Measurements from ENCODE around the gene TPSD1.
"Not testable (repeated sequence)": the region's sequence is repeated elsewhere in the genome, so short reads cannot be mapped to it uniquely, and the experiment has no call there.

TPSD1 gene

DNA sequence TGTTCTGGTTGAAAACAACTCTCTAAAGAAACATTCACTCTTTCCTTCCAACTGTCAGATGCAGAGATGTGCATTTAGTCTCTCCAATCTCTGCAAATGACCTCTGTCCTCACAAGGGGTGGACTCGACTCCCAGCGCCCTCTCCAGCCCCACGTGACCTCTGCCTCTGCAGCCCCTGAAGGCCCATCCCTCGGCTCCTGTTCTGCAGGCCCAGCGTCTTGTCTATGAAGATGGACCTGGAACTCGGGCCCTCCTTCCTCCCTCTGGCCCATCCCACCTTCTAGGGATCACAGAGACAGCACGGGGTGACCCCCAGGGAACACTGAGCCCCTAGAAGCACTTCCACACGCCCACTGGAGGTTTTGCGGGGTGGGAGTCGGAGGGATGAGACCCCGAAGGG, 12.5 kb upstream of the TPSD1 start:
- H3K4me3 ChIP-seq (ENCODE audit: low read depth, low read length); DNase-seq (ENCODE audit: low read depth, low spot score); in situ Hi-C loops (cut with HindIII; ENCODE audit: low sequenced_read_pairs): not testable (repeated sequence)

- DNase-seq (ENCODE audit: low read depth, low spot score); H3K4me3 ChIP-seq (ENCODE audit: low read depth, low read length); in situ Hi-C loops (cut with HindIII; ENCODE audit: low sequenced_read_pairs): not testable (repeated sequence)
Observed at GRCh38 chr16:1243907-1244850, 11.7 kb upstream of the TPSD1 start.

DNA sequence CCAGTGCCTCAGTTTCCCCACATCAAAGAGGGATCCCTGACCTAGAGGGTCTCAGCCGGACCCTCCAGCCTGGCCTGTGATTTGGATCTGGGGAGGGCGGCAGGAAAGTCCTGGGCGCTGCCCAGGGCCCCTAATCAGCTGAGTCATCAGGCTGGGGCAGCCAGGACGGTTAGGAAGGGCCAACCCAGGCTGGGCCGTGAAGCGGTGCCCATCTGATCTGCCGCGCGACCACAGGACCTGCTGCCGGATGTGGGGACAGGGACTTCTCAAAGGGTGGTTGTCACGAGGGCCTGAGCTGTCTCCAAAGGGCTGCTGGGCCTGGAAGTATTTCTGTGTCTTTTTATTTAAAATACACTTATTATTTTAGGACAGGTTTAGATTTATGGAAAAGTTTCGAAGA, 11.0 kb upstream of the TPSD1 start:
- in situ Hi-C loops (cut with HindIII; ENCODE audit: low sequenced_read_pairs): no loop called here
- DNase-seq (ENCODE audit: low read depth, low spot score): no peak
- no peak overlapping the region for H3K4me3 ChIP-seq (ENCODE audit: low read depth, low read length)
- no peak for TF ChIP-seq CTCF (IDR thresholded peaks at IDR 0.05; ENCODE audit: low read depth, low read length)

- DNase-seq (ENCODE audit: low read depth, low spot score): no peak
- H3K4me3 ChIP-seq (ENCODE audit: low read depth, low read length): no peak overlapping the region
- in situ Hi-C loops (cut with HindIII; ENCODE audit: low sequenced_read_pairs): no loop called here
- TF ChIP-seq CTCF (IDR thresholded peaks at IDR 0.05; ENCODE audit: low read depth, low read length): no peak
Observed at GRCh38 chr16:1245452-1246020, 10.3 kb upstream of the TPSD1 start.

- H3K4me3 ChIP-seq (ENCODE audit: low read depth, low read length); in situ Hi-C loops (cut with HindIII; ENCODE audit: low sequenced_read_pairs); DNase-seq (ENCODE audit: low read depth, low spot score): not testable (repeated sequence)
Observed at GRCh38 chr16:1247903-1248537, 7.8 kb upstream of the TPSD1 start.

DNA sequence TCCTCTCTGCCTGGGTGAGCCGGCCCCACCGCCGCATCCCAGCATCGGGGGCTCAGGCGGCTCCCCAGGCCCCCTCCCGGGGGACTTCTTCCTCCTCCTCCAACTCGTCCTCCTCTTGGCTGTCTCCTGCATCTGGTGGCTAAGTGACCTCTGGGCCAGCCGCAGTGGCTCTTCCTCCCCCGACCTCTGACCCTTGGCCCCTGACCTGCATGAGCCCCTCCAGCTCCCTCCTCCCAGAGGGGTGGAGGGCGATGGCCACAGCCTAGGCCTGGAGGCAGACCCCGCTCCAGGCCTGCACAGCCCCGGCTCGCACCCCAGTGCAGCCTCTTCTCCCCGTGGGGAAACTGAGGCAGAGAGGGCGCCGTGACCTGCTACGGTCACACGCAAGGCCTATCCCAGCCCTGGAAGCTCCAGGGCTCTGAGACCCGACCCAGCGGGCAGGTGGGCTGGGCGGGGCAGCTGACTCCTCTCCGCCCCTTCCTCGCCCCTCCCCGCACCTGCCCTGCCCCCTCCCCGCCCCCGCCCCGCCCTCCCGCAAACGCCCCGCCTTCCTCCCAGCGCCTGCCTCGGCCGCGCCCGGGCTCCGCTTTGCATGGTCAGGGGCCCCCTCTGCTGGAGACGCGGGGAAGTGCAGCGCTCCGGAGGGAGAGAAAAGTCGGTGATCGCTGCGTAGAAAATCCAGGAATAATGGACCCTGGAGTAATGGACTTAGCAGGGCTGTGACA, 6.7 kb upstream of the TPSD1 start:
- in situ Hi-C loops (cut with HindIII; ENCODE audit: low sequenced_read_pairs): not testable (repeated sequence)

DNA sequence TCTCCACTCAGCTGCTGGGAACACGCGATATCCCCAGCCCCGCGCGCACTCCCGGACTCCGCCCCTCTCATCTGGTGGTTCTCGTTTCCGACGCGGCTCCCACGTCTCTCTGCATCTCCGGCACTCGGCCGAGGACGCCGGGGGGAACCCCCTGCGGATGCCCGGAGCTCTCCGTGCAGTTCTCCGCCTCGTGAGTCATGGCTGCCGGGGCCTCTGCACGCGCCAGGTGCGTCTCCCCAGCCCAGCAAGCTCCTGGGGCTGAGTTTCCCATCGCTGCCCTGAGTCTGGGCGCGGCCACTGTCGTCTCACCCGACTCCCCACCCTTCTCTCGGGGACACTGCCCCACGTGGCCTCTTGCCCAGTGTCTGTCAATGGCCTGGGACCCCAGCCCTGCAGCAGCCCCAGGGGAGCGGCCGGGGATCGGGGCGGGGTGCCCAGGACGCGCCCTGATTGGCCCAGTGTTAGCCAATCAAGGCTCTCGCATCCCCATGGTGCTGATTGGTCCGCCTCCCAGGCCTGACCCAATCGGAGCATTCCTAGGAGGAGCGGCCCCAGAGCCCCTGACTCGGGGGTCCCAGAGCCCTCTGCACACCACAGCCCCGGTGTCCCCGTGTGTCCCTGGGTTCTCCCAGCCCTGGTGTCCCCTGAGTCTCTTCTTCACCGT, 2.0 kb upstream of the TPSD1 start:
- DNase-seq (ENCODE audit: low read depth, low spot score); in situ Hi-C loops (cut with HindIII; ENCODE audit: low sequenced_read_pairs); H3K4me3 ChIP-seq (ENCODE audit: low read depth, low read length): not testable (repeated sequence)

More for the DNA sequence above, 6.7 kb upstream of the TPSD1 start:
- not testable (repeated sequence) for H3K4me3 ChIP-seq (ENCODE audit: low read depth, low read length); DNase-seq (ENCODE audit: low read depth, low spot score)

GRCh38 chr16:1254821-1255220, 1.0 kb upstream of the TPSD1 start:
- DNase-seq (ENCODE audit: low read depth, low spot score); in situ Hi-C loops (cut with HindIII; ENCODE audit: low sequenced_read_pairs); H3K4me3 ChIP-seq (ENCODE audit: low read depth, low read length): not testable (repeated sequence)

- in situ Hi-C loops (cut with HindIII; ENCODE audit: low sequenced_read_pairs); H3K4me3 ChIP-seq (ENCODE audit: low read depth, low read length); DNase-seq (ENCODE audit: low read depth, low spot score): not testable (repeated sequence)
Observed at GRCh38 chr16:1256296-1256873, 516 bp downstream of the TPSD1 start.
